ENCODE results near the gene SPACA7. TPM values are rescaled to one million over a fixed set of nuclear protein-coding genes. Genes with fewer than 3 reads are reported as not detected.
A peak's percentile ranks its signal among the peaks of the same experiment; 100 is the strongest.

SPACA7 gene
- total RNA-seq, 1 donor from 2014 or later, result not detected

DNA sequence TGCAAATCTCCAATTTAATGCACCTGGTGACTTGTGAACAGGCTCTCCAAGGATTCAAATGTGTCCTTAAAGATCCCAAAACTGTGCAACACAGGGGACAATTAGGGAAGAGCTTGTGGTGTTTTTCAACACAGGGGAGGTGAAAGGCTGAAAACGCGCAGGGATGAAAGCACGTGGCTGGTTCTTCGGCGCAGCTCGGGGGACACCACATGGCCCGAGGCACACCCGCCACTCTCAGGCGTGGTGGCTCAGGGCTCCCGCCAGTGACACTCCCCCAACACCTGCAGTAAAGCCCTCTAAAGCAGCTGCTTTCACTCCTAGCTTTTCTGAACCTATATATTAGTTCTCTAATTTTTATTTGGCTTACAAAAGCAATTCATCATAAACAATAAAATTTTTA lies 91.9 kb downstream of the SPACA7 start:
- H3K9me3 Mint-ChIP-seq (ENCODE audit: low read depth), result peaks cover 10% of the 10 kb centered on the region
- H3K4me1 Mint-ChIP-seq (ENCODE audit: low read depth), result no peaks in the 10 kb centered on the region
- H3K27ac Mint-ChIP-seq (ENCODE audit: unreplicated experiment), result no peak overlapping the region
- H3K27me3 Mint-ChIP-seq (ENCODE audit: low read depth), result no peaks in the 10 kb centered on the region
- no peak for DNase-seq (ENCODE audit: low spot score)
- H3K4me3 Mint-ChIP-seq (ENCODE audit: unreplicated experiment), result no peak overlapping the region
- no peaks in the 10 kb centered on the region for H3K36me3 Mint-ChIP-seq (ENCODE audit: low read depth)
- TF ChIP-seq, protein P1, sequence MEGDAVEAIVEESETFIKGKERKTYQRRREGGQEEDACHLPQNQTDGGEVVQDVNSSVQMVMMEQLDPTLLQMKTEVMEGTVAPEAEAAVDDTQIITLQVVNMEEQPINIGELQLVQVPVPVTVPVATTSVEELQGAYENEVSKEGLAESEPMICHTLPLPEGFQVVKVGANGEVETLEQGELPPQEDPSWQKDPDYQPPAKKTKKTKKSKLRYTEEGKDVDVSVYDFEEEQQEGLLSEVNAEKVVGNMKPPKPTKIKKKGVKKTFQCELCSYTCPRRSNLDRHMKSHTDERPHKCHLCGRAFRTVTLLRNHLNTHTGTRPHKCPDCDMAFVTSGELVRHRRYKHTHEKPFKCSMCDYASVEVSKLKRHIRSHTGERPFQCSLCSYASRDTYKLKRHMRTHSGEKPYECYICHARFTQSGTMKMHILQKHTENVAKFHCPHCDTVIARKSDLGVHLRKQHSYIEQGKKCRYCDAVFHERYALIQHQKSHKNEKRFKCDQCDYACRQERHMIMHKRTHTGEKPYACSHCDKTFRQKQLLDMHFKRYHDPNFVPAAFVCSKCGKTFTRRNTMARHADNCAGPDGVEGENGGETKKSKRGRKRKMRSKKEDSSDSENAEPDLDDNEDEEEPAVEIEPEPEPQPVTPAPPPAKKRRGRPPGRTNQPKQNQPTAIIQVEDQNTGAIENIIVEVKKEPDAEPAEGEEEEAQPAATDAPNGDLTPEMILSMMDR (IDR thresholded peaks at IDR 0.05), result no peak

DNA sequence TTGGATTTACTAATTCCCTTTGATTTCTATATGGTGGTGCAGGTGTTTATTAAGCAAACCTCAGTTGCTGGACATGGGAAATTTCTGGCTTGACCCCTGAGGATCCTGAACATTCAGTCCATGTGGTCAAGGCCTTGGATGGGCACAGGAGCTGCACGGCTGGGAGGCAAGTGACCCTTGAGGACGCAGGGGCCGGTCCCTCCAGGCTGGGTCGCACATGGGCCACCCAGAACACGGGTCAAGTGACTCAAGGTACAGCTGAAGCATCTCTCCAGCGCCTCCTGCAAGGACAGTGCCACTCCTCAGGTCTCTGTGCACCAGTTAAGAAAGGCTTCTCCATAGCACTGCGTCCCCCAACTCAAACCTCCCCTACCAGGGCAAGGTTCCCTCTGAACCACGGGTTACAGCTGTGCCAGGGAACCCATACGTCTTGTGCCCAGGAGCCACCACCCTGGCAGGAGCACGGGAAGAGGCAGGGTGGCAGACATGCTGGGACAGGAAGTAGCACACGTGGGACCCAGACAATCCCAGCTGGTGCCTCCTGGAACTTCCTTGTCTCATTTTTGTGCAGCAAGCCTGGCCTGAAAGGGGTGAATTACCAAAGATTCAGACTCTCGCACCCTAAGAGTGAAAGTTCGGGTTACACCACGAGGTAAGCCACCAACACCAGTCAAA lies 93.1 kb downstream of the SPACA7 start:
- TF ChIP-seq, protein P1 (IDR thresholded peaks at IDR 0.05), result no peak
- H3K27ac Mint-ChIP-seq (ENCODE audit: unreplicated experiment), result no peak overlapping the region
- no peaks in the 10 kb centered on the region for H3K36me3 Mint-ChIP-seq (ENCODE audit: low read depth)
- no peak for DNase-seq (ENCODE audit: low spot score)
- no peaks in the 10 kb centered on the region for H3K27me3 Mint-ChIP-seq (ENCODE audit: low read depth)
- H3K4me3 Mint-ChIP-seq (ENCODE audit: unreplicated experiment), result no peak overlapping the region
- no peaks in the 10 kb centered on the region for H3K4me1 Mint-ChIP-seq (ENCODE audit: low read depth)
- peaks cover 10% of the 10 kb centered on the region for H3K9me3 Mint-ChIP-seq (ENCODE audit: low read depth)

DNA sequence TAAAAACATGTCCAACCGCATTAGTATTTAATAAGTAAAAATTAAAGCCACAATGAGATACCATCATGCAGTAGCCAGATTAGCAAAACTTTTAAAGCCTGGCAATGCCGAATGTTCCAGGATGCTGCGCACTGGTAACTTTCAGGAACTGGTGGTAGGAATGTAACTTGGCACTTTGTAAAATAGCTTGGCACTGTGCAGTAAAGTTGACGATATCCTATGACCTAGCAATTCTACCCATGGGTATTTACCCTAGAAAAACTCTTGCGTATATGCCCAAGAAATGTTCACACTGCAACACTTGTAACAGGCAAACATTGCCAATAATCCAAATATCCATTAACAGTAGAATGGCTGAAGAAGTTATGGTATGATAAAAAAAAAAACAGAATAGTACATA lies 97.7 kb downstream of the SPACA7 start:
- no peaks in the 10 kb centered on the region for H3K27me3 Mint-ChIP-seq (ENCODE audit: low read depth)
- no peak overlapping the region for H3K27ac Mint-ChIP-seq (ENCODE audit: unreplicated experiment)
- H3K9me3 Mint-ChIP-seq (ENCODE audit: low read depth), result peaks cover 13% of the 10 kb centered on the region
- H3K4me1 Mint-ChIP-seq (ENCODE audit: low read depth), result no peaks in the 10 kb centered on the region
- no peak for DNase-seq (ENCODE audit: low spot score)
- TF ChIP-seq, protein P1 (IDR thresholded peaks at IDR 0.05), result peak; percentile 21
- no peak overlapping the region for H3K4me3 Mint-ChIP-seq (ENCODE audit: unreplicated experiment)
- peaks cover 2% of the 10 kb centered on the region for H3K36me3 Mint-ChIP-seq (ENCODE audit: low read depth)

DNA sequence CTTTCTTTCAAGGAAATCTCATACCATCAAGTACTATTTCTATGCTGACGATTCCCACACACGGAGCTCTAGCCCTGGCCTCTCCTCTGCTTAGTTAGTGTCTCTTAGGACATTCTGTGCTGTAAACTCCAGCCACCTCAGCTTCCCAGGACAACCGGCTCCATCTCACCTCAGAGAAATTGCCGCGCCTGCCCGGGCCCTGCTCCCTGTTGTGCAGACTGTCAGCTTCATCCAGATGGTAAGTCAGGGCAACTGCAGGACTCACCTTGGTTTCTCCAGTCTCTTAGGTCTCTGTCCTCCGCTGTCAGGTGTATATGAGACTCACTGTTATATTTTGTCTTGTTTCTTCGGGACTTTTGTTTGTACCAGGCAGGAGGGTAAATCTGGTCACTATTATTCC lies 98.7 kb downstream of the SPACA7 start:
- no peaks in the 10 kb centered on the region for H3K27me3 Mint-ChIP-seq (ENCODE audit: low read depth)
- TF ChIP-seq, protein P1 (IDR thresholded peaks at IDR 0.05), result no peak
- peaks cover 2% of the 10 kb centered on the region for H3K36me3 Mint-ChIP-seq (ENCODE audit: low read depth)
- H3K9me3 Mint-ChIP-seq (ENCODE audit: low read depth), result peaks cover 13% of the 10 kb centered on the region
- no peak for DNase-seq (ENCODE audit: low spot score)
- no peaks in the 10 kb centered on the region for H3K4me1 Mint-ChIP-seq (ENCODE audit: low read depth)
- no peak overlapping the region for H3K27ac Mint-ChIP-seq (ENCODE audit: unreplicated experiment)
- no peak overlapping the region for H3K4me3 Mint-ChIP-seq (ENCODE audit: unreplicated experiment)

DNA sequence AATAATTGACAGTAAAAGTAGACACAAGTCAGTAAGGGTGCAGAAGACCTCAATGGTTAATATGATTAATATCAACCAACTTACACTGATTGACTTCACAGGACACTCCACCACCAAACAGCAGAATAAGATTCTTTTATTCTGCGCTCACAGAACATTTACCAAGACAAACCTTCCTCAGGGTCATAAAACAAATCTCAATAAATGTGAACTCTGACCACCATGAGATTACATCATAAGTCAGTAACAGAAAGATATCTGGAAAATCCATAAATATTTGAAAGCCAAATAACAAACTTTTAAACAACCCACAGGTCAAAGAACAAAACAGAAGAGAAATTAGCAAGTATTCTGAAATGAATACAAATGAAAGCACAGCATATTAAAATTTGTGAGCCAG lies 99.7 kb downstream of the SPACA7 start:
- no peak overlapping the region for H3K4me3 Mint-ChIP-seq (ENCODE audit: unreplicated experiment)
- peaks cover 2% of the 10 kb centered on the region for H3K36me3 Mint-ChIP-seq (ENCODE audit: low read depth)
- TF ChIP-seq, protein P1 (IDR thresholded peaks at IDR 0.05), result no peak
- peaks cover 13% of the 10 kb centered on the region for H3K9me3 Mint-ChIP-seq (ENCODE audit: low read depth)
- no peaks in the 10 kb centered on the region for H3K4me1 Mint-ChIP-seq (ENCODE audit: low read depth)
- no peak overlapping the region for H3K27ac Mint-ChIP-seq (ENCODE audit: unreplicated experiment)
- DNase-seq (ENCODE audit: low spot score), result no peak
- no peaks in the 10 kb centered on the region for H3K27me3 Mint-ChIP-seq (ENCODE audit: low read depth)

Measured in chondrocyte (in vitro differentiated cells).